Measurements from ENCODE around the gene NNT. TPM values are rescaled to one million over a fixed set of nuclear protein-coding genes. Genes with fewer than 3 reads are reported as not detected.

NNT gene
- total and polyA plus RNA-seq, 2 of the 13 experiments (the other 11 are each of a cell fraction or from before 2014, with no cell fraction given), result 21.1 to 58.0 TPM

GRCh38 chr5:43556857-43557542 lies 46.0 kb upstream of the NNT start, which contains the start of gene PAIP1 (continued):
- TF ChIP-seq GABPB1 (CRISPR knock-in tag; IDR thresholded peaks at IDR 0.05) (peak; percentile 66; the same call in 1 of the 2 replicates), ASH2L (IDR thresholded peaks at IDR 0.05; ENCODE audit: insufficient read length, low read depth, low read length) (peak; percentile 82), ZBTB33 (CRISPR knock-in tag; IDR thresholded peaks at IDR 0.05) (no peak), ZNF503 (CRISPR knock-in tag; IDR thresholded peaks at IDR 0.05) (0 out of 2 replicates have a peak, but pooled peaks have one; percentile 50), WIZ (CRISPR knock-in tag; IDR thresholded peaks at IDR 0.05) (peak; percentile 47; the same call in 1 of the 2 replicates), RAD21 (CRISPR knock-in tag; IDR thresholded peaks at IDR 0.05) (peak; percentile 48), CENPT (CRISPR knock-in tag; IDR thresholded peaks at IDR 0.05; ENCODE audit: low read depth) (peak; percentile 28; the same call in 1 of the 2 replicates), ZNF703 (CRISPR knock-in tag; IDR thresholded peaks at IDR 0.05; ENCODE audit: borderline replicate concordance) (no peak; the same call in 1 of the 2 replicates), ZNF609 (CRISPR knock-in tag; IDR thresholded peaks at IDR 0.05; ENCODE audit: borderline replicate concordance) (no peak), KDM5B (CRISPR knock-in tag; IDR thresholded peaks at IDR 0.05; ENCODE audit: borderline replicate concordance) (peak; percentile 85; the same call in 1 of the 2 replicates), ZNF772 (CRISPR knock-in tag; IDR thresholded peaks at IDR 0.05) (peak; percentile 56; the same call in 1 of the 2 replicates), ZNF354B (CRISPR knock-in tag; IDR thresholded peaks at IDR 0.05) (no peak), KAT8 (CRISPR knock-in tag; IDR thresholded peaks at IDR 0.05) (peak; percentile 11; the same call in 1 of the 2 replicates), SAP130 (CRISPR knock-in tag; IDR thresholded peaks at IDR 0.05; ENCODE audit: low read depth) (peak; percentile 67), ZNF326 (CRISPR knock-in tag; IDR thresholded peaks at IDR 0.05; ENCODE audit: borderline replicate concordance) (no peak), NFE2 (CRISPR knock-in tag; IDR thresholded peaks at IDR 0.05) (no peak), ZNF614 (CRISPR knock-in tag; IDR thresholded peaks at IDR 0.05; ENCODE audit: borderline replicate concordance) (peak; percentile 14; the same call in 1 of the 2 replicates), NONO (IDR thresholded peaks at IDR 0.05) (no peak), NONO (CRISPR knock-in tag; conservative IDR thresholded peaks at IDR 0.05) (peak; percentile 67), ZNF850 (CRISPR knock-in tag; conservative IDR thresholded peaks at IDR 0.05) (0 out of 2 replicates have a peak, but pooled peaks have one; percentile 66)

Data from HepG2 (cell line).